HCT116 (cell line): ENCODE data around the gene CTIF. TPM values are rescaled to one million over a fixed set of nuclear protein-coding genes. Genes with fewer than 3 reads are reported as not detected.

ENCODE experiments used
- ATAC-seq: fragments of 200-7000 bp; cut with Tn5 transposase; 2 replicates; pipeline ENCODE4 v1.9.1; 2020; ENCODE audit warnings: mild to moderate bottlenecking, moderate library complexity
- BruUV-seq: library from RNA; stranded (reverse); fragments of 400-500 nt; replicated peaks from 2 replicates; lab custom pipeline; 2021; lab: Mats Ljungman, UMichigan
- CTCF ChIA-PET: fragments of 300-600 bp; sonication (Branson Sonifier 250); formaldehyde crosslinking; loops from one replicate; lab custom pipeline; 2021; ENCODE audit warnings: antibody characterized with exemption; lab: Charles Lee
- POLR2A ChIA-PET: fragments of 300-600, 350-600 bp; sonication (Branson Sonifier 250); formaldehyde crosslinking; loops from one replicate; lab custom pipeline; 2021; ENCODE audit warnings: antibody characterized with exemption; lab: Charles Lee
- RAD21 ChIA-PET, 2 experiments: fragments of 300-600 bp; sonication (Branson Sonifier 250); formaldehyde crosslinking; loops; one replicate each; lab custom pipeline; 2023; ENCODE audit warnings: low total read pairs in 2 of 2; ENCODE audit not compliant: uncharacterized antibody in 2 of 2, unreplicated experiment in 2 of 2, low non-redundant PET in 1 of 2; lab: Charles Lee
- DNase-seq: peaks from one replicate; pipeline ENCODE4 v3.0.0-alpha.2; 2010; ENCODE audit warnings: low read depth, low spot score
- H2AFZ ChIP-seq: fragments of 200-600 bp; shearing (Covaris generic), sonication (generic); 2 replicates; pipeline ENCODE4 v1.6.1; 2017; ENCODE audit warnings: low read depth, mixed run types, mixed read lengths, antibody characterized with exemption, low read length; ENCODE audit not compliant: poor library complexity, severe bottlenecking
- H3K27ac ChIP-seq: 2 replicates; pipeline ENCODE4 v1.5.1; 2012; ENCODE audit warnings: low read depth, low read length
- H3K27me3 ChIP-seq: fragments of 200-600 bp; sonication (generic); 2 replicates; pipeline ENCODE4 v1.6.1; 2016; ENCODE audit warnings: mixed run types, low read length, mixed read lengths; ENCODE audit not compliant: insufficient read depth
- H3K36me3 ChIP-seq, 2 experiments: fragments of 200-500 bp in 1 of 2; fragments of 200-600 bp in 1 of 2; sonication (Bioruptor generic) in 1 of 2; sonication (generic) in 1 of 2; 2 replicates each; pipeline versions ENCODE4 v1.5.1 to v1.6.1; 2014 to 2016; ENCODE audit warnings: low read length in 2 of 2, inconsistent platforms in 1 of 2, mixed read lengths in 1 of 2, mixed run types in 1 of 2; ENCODE audit not compliant: insufficient read depth in 2 of 2, control insufficient read depth in 1 of 2
- H3K4me1 ChIP-seq, 2 experiments: fragments of 200-600 bp in 1 of 2; sonication (generic) in 1 of 2; 2 replicates each; pipeline versions ENCODE4 v1.5.1 to v1.6.1; 2012 to 2017; ENCODE audit warnings: low read length in 2 of 2, inconsistent platforms in 1 of 2, mild to moderate bottlenecking in 1 of 2, mixed read lengths in 1 of 2, mixed run types in 1 of 2, moderate library complexity in 1 of 2; ENCODE audit not compliant: insufficient read depth in 2 of 2, control insufficient read depth in 1 of 2
- H3K4me2 ChIP-seq: fragments of 200-600 bp; sonication (generic); 2 replicates; pipeline ENCODE4 v1.6.1; 2017; ENCODE audit warnings: mixed run types, low read length, mixed read lengths
- H3K4me3 ChIP-seq, 2 experiments: fragments of 200-600 bp in 1 of 2; sonication (generic) in 1 of 2; replicated peaks in 1 of 2; 2 replicates each; pipeline ENCODE4 v1.5.1; 2011 to 2016; ENCODE audit warnings: low read length in 2 of 2, control low read depth in 1 of 2, low read depth in 1 of 2, mild to moderate bottlenecking in 1 of 2, mixed read lengths in 1 of 2, mixed run types in 1 of 2
- H3K79me2 ChIP-seq: fragments of 200-600 bp; sonication (generic); 2 replicates; pipeline ENCODE4 v1.6.1; 2017; ENCODE audit warnings: mild to moderate bottlenecking, mixed run types, low read length, moderate library complexity, mixed read lengths; ENCODE audit not compliant: insufficient read depth
- H3K9ac ChIP-seq: fragments of 200-600 bp; sonication (generic); 2 replicates; pipeline ENCODE4 v1.6.1; 2016; ENCODE audit warnings: low read length, mixed read lengths
- H3K9me2 ChIP-seq: fragments of 200-600 bp; sonication (generic), shearing (Covaris generic); 2 replicates; pipeline ENCODE4 v1.6.1; 2017; ENCODE audit warnings: mixed run types, mild to moderate bottlenecking, moderate library complexity; ENCODE audit not compliant: insufficient read depth
- H3K9me3 ChIP-seq, 2 experiments: fragments of 200-500 bp in 1 of 2; fragments of 200-600 bp in 1 of 2; sonication (Bioruptor generic) in 1 of 2; sonication (generic) in 1 of 2; 2 replicates each; pipeline ENCODE4 v1.6.1; 2014 to 2017; ENCODE audit warnings: low read length in 2 of 2, mixed read lengths in 2 of 2, inconsistent platforms in 1 of 2, low read depth in 1 of 2, mild to moderate bottlenecking in 1 of 2, mixed run types in 1 of 2, moderate library complexity in 1 of 2; ENCODE audit not compliant: control insufficient read depth in 1 of 2, insufficient read depth in 1 of 2
- H4K20me1 ChIP-seq: fragments of 200-600 bp; sonication (generic), shearing (Covaris generic); 2 replicates; pipeline ENCODE4 v1.6.1; 2017; ENCODE audit warnings: mixed run types, mild to moderate bottlenecking, moderate library complexity; ENCODE audit not compliant: insufficient read depth
- CBX3 ChIP-seq: IDR thresholded peaks from 2 replicates; pipeline ENCODE4 v1.6.1; 2012; ENCODE audit warnings: low read depth
- CTCF ChIP-seq, 3 experiments: fragments of 200-600 bp in 1 of 3; sonication (generic) in 1 of 3; IDR thresholded peaks in 2 of 3; conservative IDR thresholded peaks in 1 of 3; 2 replicates each; pipeline ENCODE4 v1.5.1; 2012 to 2017; ENCODE audit warnings: low read depth in 2 of 3, low read length in 2 of 3, antibody characterized with exemption in 1 of 3, borderline replicate concordance in 1 of 3, control low read depth in 1 of 3, mild to moderate bottlenecking in 1 of 3, mixed read lengths in 1 of 3, mixed run types in 1 of 3, moderate library complexity in 1 of 3; ENCODE audit not compliant: insufficient read depth in 1 of 3
- EGR1 ChIP-seq: IDR thresholded peaks from 2 replicates; pipeline ENCODE4 v1.6.1; 2012; ENCODE audit warnings: low read depth
- ELF1 ChIP-seq: IDR thresholded peaks from 2 replicates; pipeline ENCODE4 v1.6.1; 2012; ENCODE audit warnings: low read depth, borderline replicate concordance
- EZH2 ChIP-seq: fragments of 200-600 bp; sonication (generic); IDR thresholded peaks from 2 replicates; pipeline ENCODE4 v1.6.1; 2017; ENCODE audit warnings: antibody characterized with exemption, mixed run types
- EZH2phosphoT487 ChIP-seq: fragments of 200-600 bp; IDR thresholded peaks from 2 replicates; pipeline ENCODE4 v1.6.1; 2018; ENCODE audit warnings: antibody characterized with exemption, borderline replicate concordance
- FOSL1 ChIP-seq: IDR thresholded peaks from 2 replicates; pipeline ENCODE4 v1.6.1; 2012; ENCODE audit warnings: low read depth
- JUND ChIP-seq: IDR thresholded peaks from 2 replicates; pipeline ENCODE4 v1.6.1; 2012
- MAX ChIP-seq: IDR thresholded peaks from 2 replicates; pipeline ENCODE4 v1.6.1; 2012
- POLR2A ChIP-seq: IDR thresholded peaks from 2 replicates; pipeline ENCODE4 v1.7.0; 2011; ENCODE audit warnings: borderline replicate concordance; ENCODE audit not compliant: insufficient read depth, insufficient read length; ENCODE audit errors: extremely low read depth
- POLR2AphosphoS5 ChIP-seq: IDR thresholded peaks from 2 replicates; pipeline ENCODE4 v1.6.1; 2011; ENCODE audit warnings: mild to moderate bottlenecking, low read depth, low read length, moderate library complexity
- RAD21 ChIP-seq: IDR thresholded peaks from 2 replicates; pipeline ENCODE4 v1.6.1; 2012; ENCODE audit warnings: low read depth, mild to moderate bottlenecking
- SIN3A ChIP-seq: IDR thresholded peaks from 2 replicates; pipeline ENCODE4 v1.6.1; 2012; ENCODE audit warnings: low read depth
- SP1 ChIP-seq: IDR thresholded peaks from 2 replicates; pipeline ENCODE4 v1.6.1; 2012; ENCODE audit warnings: low read depth
- SRF ChIP-seq: IDR thresholded peaks from 2 replicates; pipeline ENCODE4 v1.6.1; 2012; ENCODE audit warnings: low read depth
- TCF7L2 ChIP-seq: IDR thresholded peaks from 2 replicates; pipeline ENCODE4 v1.7.0; 2011; ENCODE audit warnings: borderline replicate concordance, inconsistent platforms; ENCODE audit not compliant: insufficient read depth, insufficient read length; ENCODE audit errors: extremely low read depth
- YY1 ChIP-seq: IDR thresholded peaks from 2 replicates; pipeline ENCODE4 v1.6.1; 2011; ENCODE audit warnings: low read length, low read depth, moderate library complexity, mild to moderate bottlenecking; ENCODE audit not compliant: insufficient replicate concordance; ENCODE audit errors: extremely low read depth
- ZFX ChIP-seq: fragments of 450-650 bp; IDR thresholded peaks from 2 replicates; pipeline ENCODE4 v1.6.1; 2017
- ZNF274 ChIP-seq: fragments of 200-500 bp; sonication (Bioruptor generic); IDR thresholded peaks from 2 replicates; pipeline ENCODE4 v1.6.1; 2014; ENCODE audit warnings: mild to moderate bottlenecking, low read depth, low read length, inconsistent platforms
- intact Hi-C: fragments of 100-400 bp; cut with micrococcal nuclease; formaldehyde crosslinking; loops from 2 replicates; pipeline ENCODE4 v1.10.0; 2022
- total RNA-seq: library from RNA; stranded (reverse); gene quantifications from one replicate; pipeline ENCODE4 v1.2.1, GENCODE V29; 2021; ENCODE audit not compliant: unreplicated experiment

The CTIF gene
- total RNA-seq, 1 experiment from 2014 or later: 19.7 TPM

DNA sequence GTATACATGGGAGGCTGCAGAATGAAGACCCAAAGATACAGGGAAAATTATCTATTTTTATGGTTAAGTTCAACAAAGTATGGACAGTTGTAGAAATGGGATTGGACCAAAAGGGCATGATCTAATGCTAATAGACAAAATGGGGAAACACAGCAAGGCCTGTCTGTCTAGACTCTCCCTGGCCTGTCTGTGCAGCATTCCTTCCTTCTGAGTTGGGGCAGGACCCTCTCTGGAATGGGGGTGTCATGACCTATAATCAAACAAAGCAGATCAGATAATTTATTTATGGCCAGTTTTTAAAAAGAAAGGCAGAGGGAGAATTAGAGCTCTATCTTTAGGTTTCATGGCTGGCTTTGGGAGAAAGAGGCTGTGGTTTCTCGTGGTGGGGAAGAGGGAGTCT, 104.4 kb downstream of the CTIF start:
- peaks cover 0 to 8% of the 10 kb centered on the region in 2 experiments; a peak in 1 of 4 replicates for H3K9me3 ChIP-seq
- no peak overlapping the region for H3K4me2 ChIP-seq
- H3K79me2 ChIP-seq: no peaks in the 10 kb centered on the region
- TF ChIP-seq POLR2AphosphoS5 (no peak), CTCF (IDR thresholded peaks at IDR 0.05 in 2 of 3, conservative IDR thresholded peaks at IDR 0.05 in 1 of 3; ENCODE audit: borderline replicate concordance in 1 of 3, insufficient read depth in 1 of 3, low read depth in 2 of 3, low read length in 2 of 3) (no peak), ZFX (no peak), JUND (no peak), YY1 (no peak), SIN3A (no peak), SP1 (no peak), EZH2 (no peak), ELF1 (no peak), SRF (no peak), ZNF274 (no peak), CBX3 (no peak), TCF7L2 (no peak), EGR1 (no peak), POLR2A (no peak), RAD21 (no peak), MAX (no peak), EZH2phosphoT487 (no peak), FOSL1 (no peak)
- BruUV-seq: no TSS peak
- no peak overlapping the region for H2AFZ ChIP-seq
- H3K9me2 ChIP-seq: no peaks in the 10 kb centered on the region
- intact Hi-C loops: no loop called here
- no peak overlapping the region for H3K9ac ChIP-seq
- no peaks in the 10 kb centered on the region; a peak in 1 of 4 replicates for H3K36me3 ChIP-seq
- no peak for DNase-seq
- H3K4me3 ChIP-seq: no peak overlapping the region
- ChIA-PET RAD21 (no interaction called here), POLR2A (no interaction called here), CTCF (no interaction called here)
- ATAC-seq: no peak
- no peak overlapping the region for H3K27ac ChIP-seq
- H3K27me3 ChIP-seq: no peaks in the 10 kb centered on the region
- H3K4me1 ChIP-seq: no peaks in the 10 kb centered on the region
- H4K20me1 ChIP-seq: no peaks in the 10 kb centered on the region
